HTR-8/SVneo (cell line): ENCODE measurements around the gene RNF13.
A peak's percentile ranks its signal among the peaks of the same experiment; 100 is the strongest.
"Not testable (repeated sequence)": the region's sequence is repeated elsewhere in the genome, so short reads cannot be mapped to it uniquely, and the experiment has no call there.

Source experiments
- DNase-seq: peaks from one replicate; pipeline ENCODE4 v3.0.0; 2011; ENCODE audit warnings: low spot score, mixed read lengths; ENCODE audit not compliant: insufficient read length
- FAIRE-seq: peaks from 2 replicates; lab custom pipeline; 2011; peaks lifted over from hg19 to GRCh38; lab: Jason Lieb, UNC

RNF13 gene

DNA sequence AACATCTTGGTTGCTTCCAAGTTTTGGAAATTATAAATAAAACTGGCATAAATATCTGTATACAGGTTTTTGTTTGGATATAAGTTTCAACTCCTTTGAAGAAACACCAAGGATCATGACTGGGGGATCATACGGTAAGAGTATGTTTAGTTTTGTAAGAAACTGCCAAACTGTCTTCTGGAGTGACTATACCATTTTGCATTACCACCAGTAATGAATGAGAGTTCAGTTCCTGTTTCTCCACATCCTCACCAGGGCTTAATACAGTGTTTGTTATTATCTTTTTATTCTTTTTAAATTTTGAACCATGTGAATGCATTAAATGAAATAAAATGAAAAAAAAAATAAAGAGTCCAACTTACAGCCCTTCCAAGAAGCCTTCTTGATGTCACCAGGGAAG lies 17.0 kb upstream of the RNF13 start:
- FAIRE-seq (no peak), DNase-seq (no peak)

DNA sequence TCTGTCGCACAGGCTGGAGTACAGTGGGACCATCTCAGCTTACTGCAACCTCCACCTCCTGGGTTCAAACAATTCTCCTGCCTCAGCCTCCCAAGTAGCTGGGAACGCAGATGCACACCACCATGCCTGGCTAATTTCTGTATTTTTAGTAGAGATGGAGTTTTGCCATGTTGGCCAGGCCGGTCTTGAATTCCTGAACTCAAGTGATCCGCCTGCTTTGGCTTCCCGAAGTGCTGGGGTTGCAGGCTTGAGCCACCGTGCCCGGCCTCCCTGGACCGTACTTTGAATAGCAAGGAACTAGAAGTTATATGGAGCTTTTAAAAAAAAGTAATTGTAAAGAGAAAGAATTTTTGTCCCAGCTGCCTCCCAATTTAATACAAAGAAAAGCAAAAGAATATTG lies 12.3 kb upstream of the RNF13 start:
- FAIRE-seq, result no peak
- DNase-seq, result no peak

DNA sequence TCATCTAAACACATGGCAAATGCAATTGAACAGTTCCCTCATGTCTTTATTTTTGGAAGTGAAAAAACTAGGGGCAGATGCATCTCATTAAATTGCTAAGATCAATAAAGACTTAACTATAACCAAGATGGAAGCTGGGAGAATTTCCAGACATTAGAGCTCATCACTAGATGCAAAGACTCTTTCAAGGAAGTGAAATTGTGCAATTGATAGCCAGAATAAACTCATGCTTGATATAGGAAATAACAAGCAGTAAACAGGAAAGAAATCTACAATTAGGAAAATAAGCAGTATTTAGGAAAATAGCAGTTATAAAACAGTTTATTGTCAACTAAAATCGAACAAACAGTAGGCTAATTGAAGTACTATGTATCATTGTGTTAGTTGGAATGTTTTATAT lies 11.8 kb upstream of the RNF13 start:
- DNase-seq (no peak), FAIRE-seq (no peak)

DNA sequence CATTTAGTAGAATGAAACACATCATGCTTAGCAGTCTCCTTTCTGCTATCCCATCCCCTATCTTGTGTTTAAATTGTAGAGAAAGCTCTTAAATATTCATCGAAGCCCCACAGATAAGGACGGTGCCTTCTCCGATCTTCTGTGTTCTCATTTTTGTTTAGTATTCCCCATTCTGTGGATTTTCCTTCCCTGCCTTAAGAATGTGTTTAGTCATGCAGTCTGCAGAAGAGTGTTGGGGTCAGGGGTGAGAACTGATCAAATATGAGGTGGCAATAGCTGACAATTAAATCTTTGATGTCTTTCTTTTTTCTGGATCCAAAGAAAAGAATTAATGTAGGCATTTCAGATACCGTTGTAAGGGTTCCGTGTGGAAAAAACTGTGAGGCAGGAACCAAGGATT lies 11.4 kb upstream of the RNF13 start:
- FAIRE-seq (no peak), DNase-seq (no peak)

DNA sequence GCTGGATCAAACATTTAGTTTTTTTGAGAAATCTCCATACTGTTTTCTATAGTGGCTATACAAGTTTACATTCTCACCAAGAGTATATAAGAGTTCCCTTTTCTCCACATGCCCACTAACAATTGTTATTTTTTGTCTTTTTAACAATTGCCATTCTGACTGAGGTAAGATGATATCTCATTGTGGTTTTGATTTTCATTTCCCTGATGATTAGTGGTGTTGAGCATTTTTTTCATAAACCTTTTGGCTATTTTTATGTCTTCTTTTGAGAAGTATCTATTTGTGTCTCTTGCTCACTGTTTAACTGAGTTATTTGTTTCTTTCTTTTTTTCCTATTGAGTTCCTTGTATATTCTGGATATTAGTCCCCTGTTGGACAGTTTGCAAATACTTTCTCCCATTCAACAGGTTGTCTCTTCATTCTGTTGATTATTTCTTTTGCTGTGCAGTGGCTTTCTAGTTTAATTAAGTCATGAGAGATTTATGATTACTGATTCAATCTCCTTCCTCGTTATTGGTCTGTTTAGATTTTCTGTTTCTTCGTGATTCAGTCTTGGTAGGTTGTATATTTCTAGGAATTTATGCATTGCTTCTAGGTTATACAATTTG lies 6.7 kb upstream of the RNF13 start:
- DNase-seq (no peak), FAIRE-seq (no peak)

DNA sequence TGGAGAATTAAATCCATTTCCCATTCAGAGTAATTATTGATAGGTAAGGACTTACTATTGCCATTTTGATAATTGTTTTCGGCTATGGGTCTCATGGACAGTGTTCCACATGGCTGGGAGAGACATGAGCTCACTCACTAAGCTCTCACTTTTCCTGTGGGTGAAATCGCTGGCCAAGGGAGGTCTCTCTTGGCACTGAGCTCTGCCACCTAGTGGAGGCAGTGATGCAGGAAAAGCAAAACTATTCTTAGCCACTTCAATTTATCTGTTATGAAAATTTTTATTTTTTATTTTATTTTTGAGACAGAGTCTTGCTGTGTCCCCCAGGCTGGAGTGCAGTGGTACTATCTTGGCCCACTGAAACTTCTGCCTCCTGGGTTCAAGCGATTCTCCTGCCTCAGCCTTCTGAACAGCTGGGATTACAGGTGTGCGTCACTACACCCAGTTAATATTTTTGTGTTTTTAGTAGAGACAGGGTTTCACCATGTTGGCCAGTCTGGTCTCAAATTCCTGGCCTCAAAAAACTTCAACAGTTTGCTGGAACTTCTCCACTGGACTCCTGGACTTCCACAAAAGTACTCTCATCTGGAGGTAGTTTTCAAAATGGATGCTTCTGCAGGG lies 4.7 kb upstream of the RNF13 start:
- DNase-seq (peak; percentile 77), FAIRE-seq (peak; percentile 55)

DNA sequence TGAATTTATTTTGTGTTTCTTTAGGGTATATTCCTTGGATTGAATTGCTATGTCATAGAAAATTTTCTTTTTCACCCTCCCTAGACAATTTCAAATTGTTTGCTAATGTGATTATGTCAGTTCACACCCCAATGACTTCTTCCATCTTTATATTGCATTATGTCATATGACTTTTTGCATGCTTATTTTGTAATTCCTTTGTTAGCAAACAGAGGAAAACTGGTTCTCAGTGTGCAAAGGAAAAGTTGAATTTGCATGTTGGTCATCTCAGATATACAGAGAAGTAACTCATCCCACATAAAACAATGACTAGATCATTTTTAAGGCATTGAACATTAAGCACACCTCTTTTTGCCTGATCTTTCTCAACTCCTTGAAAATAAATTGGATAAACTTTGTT lies 3.3 kb upstream of the RNF13 start:
- DNase-seq (no peak), FAIRE-seq (no peak)

DNA sequence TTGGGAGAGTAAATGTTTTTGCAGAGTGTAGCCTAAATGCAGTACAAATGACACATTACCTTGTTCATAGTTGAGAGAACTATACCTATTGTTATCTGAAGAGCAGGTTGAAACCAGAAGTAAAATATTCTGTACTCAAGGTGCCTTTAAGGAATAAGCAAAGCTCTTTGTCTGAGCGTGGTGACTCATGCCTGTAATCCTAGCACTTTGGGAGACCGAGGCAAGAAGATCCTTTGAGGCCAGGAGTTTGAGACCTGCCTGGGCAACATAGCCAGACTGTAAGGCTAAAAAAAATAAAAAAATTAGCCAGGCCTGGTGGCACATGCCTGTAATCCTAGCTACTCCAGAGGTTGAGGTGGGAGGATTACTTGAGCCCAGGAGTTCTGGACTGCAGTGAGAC lies 2.2 kb upstream of the RNF13 start:
- FAIRE-seq (no peak), DNase-seq (no peak)

DNA sequence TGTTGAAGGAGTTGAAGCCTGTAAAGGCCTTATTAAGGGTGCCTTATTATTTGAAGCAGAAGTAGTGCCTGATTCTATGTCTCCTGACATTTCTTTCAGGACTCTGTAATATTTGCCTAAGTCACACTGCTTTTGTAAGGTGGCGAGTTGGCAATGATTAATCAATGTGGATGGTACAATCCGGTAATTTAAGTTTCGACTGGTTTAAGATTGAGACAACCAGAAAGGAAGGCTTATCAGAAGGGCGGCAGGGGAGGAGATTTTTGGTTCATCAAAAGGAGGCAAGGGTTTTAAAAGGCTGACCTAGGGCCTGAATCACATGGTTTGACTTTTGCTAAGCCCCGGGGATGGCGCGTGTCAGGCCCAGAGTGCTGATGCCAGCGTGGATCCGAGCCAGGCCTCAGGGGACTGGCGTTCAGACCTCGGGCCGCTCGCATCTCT lies 830 bp upstream of the RNF13 start:
- FAIRE-seq (no peak), DNase-seq (no peak)

DNA sequence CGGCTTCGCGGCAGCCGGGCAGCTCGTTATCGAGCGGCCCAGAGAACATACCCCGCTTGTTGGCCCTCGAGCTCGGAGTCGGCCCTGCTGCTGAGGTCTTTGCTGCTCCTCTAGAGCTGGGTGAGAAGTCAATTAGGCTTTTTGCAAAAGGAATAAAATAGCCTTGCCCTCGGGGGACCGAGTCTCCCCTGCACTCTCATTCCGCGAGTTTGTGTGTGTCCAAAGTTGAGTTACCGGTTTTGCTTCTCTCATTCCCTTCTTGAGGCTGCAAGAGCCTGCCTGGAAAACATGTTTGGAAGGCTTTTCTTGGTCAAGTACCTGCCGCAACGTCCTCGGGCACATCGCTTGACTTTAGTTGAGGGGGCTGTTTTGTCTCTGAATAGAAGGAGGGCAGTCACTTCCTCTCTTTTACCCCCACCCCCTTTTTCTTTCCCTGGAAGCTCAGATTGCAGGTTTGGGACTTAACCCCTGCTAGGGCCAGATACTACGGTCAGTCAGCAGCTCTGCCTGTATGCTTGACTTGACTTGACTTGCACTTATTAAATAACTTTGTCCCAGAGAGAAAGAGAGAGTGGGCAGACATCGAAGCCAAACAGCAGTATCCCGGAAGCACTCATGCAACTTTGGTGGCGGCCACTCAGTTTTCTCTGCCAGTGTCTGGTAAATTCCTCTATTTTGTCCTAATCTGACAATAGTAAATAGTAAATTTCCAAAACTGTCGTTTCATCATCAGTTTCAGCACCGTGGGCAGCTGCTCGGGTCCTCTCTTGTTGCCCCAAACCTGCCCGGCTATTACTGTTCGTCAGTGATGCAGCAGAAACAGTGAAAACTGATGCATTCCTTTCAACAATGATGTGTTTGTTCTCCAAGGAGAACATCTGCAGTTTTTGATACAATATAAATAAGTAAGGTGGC lies 609 bp downstream of the RNF13 start:
- FAIRE-seq (no peak), DNase-seq (peak; percentile 23)

DNA sequence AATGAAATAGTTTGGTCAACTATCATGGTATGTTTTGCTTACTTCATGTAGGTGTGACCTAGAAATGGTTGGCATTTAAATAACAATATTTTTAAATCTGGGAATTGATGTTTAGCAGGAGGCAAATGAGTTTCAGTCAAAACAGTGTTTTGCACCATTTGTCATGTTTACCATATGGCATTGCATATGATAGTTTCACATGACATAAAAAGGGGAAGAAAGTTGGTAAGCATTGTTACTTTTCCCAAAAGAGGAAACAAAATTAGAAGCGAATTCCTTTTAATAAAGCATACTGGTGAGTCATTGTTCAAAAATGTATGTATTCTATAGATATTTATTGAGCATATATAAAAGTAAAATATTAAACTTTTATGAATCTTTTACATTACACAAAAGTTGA lies 2.3 kb downstream of the RNF13 start:
- DNase-seq, result no peak

DNA sequence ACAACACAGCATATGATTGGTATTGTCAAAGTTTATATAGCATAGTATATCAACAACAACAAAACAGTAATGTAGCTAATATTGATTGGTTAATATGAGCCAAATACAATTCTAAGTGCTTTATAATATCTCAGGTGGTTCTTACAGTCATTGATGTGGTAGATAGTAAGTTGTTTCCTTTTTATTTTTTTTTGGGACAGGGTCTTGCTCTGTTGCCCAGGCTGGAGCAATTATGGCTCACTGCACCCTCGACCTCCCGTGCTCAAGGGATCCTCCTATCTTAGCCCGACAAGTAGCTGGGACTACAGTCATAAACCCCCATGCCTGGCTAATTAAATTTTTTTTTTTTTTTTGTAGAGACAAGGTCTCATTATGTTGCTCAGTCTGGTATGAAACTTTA lies 2.7 kb downstream of the RNF13 start:
- DNase-seq (no peak), FAIRE-seq (no peak)

More for the DNA sequence above, 2.3 kb downstream of the RNF13 start:
- FAIRE-seq, result no peak

DNA sequence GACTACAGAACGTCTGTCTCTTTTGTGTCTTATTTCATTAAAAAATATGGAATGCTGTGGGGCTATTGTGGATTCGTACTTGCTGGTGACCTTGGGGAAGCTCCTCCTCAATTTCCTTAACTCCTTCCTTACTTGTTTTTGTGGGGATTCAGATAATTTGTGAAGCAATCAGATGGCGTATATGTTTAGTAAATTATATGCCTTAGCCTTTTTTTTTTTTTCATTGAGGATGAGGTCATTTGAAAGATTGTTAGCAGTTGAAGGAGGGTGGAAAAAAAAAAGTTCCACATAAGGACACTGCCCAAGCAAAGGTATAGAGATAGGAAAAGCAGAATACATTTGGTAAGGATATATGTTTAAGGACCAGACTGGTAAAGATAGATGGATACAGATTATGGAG lies 3.3 kb downstream of the RNF13 start:
- FAIRE-seq (no peak), DNase-seq (no peak)

DNA sequence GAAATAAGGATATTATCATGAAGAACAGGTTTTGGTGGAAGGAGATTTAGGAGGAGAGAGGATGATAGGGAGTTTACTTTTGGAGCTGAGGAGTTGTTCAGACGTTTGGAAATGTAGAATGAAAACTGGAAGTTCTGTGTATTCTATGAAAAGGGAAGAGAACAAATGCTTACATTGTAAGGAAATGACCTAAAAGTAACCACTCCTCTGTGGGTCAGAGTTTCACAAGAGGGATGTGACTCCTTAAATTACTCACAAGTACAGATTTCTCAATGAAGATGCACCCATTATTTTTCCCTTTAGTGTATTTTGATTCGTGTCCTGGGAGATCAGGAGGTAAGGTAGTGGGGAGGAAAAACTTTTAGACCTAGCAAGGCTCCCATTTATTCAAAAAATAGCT lies 4.0 kb downstream of the RNF13 start:
- FAIRE-seq (no peak), DNase-seq (no peak)

DNA sequence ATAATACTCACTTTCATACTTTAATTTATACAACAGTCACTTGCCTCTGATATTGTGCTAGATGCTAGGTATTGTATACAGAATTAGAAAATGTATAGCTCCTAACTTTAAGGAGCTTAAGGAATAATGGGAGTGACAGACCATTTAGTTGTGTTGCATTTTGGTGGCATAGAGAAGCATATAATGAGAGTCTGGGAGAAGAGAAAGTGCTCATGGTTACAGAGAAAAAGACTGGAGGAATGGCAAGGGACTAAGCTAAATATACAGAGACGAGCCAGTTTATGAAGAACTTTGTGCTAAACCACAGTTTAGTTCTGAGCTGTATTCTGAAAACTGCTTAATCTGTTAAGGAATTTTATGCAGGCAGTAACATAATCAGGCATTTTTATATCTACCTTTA lies 6.4 kb downstream of the RNF13 start:
- DNase-seq (no peak), FAIRE-seq (no peak)

DNA sequence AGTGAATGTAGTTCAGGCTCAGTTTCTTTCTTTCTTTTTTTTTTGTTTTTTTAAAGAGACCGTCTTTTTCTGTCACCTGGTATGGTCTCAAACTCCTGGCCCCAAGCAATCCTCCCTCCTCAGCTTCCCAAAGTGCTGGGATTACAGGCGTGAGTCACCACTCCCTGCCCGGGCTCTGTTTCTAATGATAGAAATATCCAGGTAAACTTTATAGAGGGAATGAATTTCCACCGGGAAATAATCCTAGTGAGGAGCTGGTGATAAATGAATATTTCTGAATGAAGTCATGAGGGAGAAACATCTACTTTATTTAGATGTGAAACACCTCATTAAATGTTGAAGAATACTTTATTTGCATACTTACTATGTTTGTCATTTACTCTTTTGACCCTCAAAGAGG lies 7.2 kb downstream of the RNF13 start:
- DNase-seq (no peak), FAIRE-seq (no peak)

DNA sequence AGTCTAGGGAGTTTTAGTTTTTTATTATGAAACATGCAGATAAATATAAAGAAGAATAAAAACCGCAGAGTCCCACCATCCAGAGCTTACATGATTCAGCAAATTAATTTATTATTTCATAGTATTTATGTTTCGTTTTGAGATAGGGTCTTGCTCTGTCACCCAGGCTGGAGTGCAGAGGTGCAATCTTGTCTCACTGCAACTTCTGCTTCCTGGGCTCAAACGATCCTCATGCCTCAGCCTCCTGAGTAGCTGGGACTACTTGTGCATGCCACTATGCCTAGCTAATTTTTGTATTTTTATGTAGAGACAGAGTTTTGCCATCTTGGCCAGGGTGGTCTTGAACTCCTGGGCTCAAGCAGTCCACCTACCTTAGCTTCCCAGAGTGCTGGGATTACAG lies 13.6 kb downstream of the RNF13 start:
- no peak for FAIRE-seq
- DNase-seq, result no peak

DNA sequence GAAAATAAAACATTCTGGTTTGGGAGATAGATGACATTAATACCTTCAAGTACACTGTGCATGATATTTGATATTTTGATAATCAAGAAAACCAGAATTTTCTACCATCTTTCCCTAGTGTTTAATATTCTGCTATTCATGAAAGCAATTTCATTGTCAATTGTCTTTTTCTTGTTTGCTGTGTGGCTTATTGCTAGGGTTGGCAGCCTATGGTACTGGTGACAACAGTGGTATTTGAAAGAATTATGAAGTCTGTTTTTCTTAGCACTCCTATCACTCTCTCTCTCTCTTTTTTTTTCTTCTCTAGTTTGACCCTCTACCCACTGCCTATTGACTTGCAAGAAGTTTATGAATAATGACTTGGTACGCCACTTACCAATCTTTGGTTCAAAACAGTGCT lies 15.4 kb downstream of the RNF13 start:
- no peak for FAIRE-seq
- no peak for DNase-seq

DNA sequence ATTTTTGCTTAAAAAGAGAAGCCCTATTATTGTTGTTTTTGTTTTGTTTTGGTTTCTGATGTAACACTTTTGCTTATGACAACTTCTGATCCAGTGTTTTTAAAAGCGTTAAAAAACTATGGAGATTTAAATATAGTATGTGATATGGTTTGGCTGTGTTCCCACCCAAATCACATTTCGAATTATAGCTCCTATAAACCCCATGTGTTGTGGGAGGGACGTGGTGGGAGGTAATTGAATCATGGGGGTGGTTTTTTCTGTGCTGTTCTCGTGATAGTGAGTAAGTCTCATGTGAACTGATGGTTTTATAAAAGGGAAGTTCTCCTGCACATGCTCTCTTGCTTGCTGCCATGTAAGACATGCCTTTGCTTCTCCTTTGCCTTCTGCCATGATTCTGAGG lies 16.6 kb downstream of the RNF13 start:
- DNase-seq, FAIRE-seq: not testable (repeated sequence)

DNA sequence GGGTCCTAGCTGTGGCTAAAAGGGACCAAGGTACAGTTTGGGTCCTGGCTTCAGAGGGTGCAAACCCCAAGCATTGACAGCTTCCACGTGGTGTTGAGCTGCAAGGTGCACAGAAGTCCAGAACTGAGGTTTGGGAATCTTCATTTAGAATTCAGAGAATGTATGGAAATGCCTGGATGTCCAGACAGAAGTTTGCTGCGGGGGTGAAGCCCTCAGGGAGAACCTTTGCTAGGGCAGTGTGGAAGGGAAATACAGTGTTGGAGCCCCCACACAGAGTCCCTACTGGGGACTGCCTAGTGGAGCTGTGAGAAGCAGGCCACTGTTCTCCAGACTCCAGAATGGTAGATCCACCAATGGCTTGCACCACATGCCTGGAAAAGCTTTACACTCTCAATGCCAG lies 17.9 kb downstream of the RNF13 start:
- FAIRE-seq (no peak), DNase-seq (no peak)

DNA sequence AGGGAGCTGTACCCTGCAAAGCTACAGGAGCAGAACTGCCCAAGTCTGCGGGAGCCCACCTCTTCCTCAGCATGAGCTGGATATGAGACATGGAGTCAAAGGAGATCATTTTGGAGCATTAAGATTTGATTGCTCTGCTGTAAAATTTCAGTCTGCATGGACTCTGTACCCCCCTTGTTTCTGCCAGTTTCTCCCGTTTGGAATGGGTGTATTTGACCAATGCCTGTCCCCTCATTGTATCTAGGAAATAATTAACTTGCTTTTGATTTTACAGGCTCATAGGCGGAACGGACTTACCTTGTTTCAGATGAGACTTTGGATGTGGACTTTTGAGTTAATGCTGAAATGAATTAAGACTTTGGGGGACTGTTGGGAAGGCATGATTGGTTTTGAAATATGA lies 18.3 kb downstream of the RNF13 start:
- no peak for DNase-seq
- FAIRE-seq, result no peak
